Endothelial cell of umbilical vein (primary cell): Measurements from ENCODE around the gene HOXC5. TPM values are rescaled to one million over a fixed set of nuclear protein-coding genes. Genes with fewer than 3 reads are reported as not detected.
A peak's percentile ranks its signal among the peaks of the same experiment; 100 is the strongest.

Experiments
- BruUV-seq: library from RNA; stranded (reverse); fragments of 400-500 nt; replicated peaks from 2 replicates; lab custom pipeline; 2021; lab: Mats Ljungman, UMichigan
- CTCF ChIA-PET: fragments of 300-600, 350-600 bp; sonication (Branson Sonifier 250); formaldehyde crosslinking; loops from one replicate; lab custom pipeline; 2021; ENCODE audit warnings: antibody characterized with exemption, inconsistent platforms; lab: Charles Lee
- POLR2A ChIA-PET: fragments of 300-600, 350-600 bp; sonication (Branson Sonifier 250); formaldehyde crosslinking; loops from one replicate; lab custom pipeline; 2021; ENCODE audit warnings: antibody characterized with exemption, inconsistent platforms; lab: Charles Lee
- DNase-seq: peaks from one replicate; pipeline ENCODE4 v3.0.0-alpha.2; 2011; ENCODE audit warnings: low read depth, low spot score
- FAIRE-seq: peaks from 2 replicates; lab custom pipeline; 2011; peaks lifted over from hg19 to GRCh38; lab: Jason Lieb, UNC
- H2AFZ ChIP-seq: 2 replicates; pipeline ENCODE4 v1.6.0; 2012; ENCODE audit warnings: low read depth, low read length, control low read depth, inconsistent platforms
- H3K27ac ChIP-seq: 2 replicates; pipeline ENCODE4 v1.5.1; 2011; ENCODE audit warnings: low read depth, mild to moderate bottlenecking, control low read depth, low read length, moderate library complexity; ENCODE audit not compliant: insufficient read depth
- H3K27me3 ChIP-seq, 2 experiments: 2 replicates each; pipeline versions ENCODE4 v1.6.0 to v1.6.1; 2011; ENCODE audit warnings: low read length in 2 of 2, mixed read lengths in 1 of 2; ENCODE audit not compliant: control insufficient read depth in 2 of 2, insufficient read depth in 2 of 2
- H3K36me3 ChIP-seq, 2 experiments: 2 replicates in 1 of 2; 3 replicates in 1 of 2; pipeline ENCODE4 v1.5.1; 2011; ENCODE audit warnings: low read length in 2 of 2, mild to moderate bottlenecking in 1 of 2, moderate library complexity in 1 of 2; ENCODE audit not compliant: control insufficient read depth in 2 of 2, insufficient read depth in 2 of 2; ENCODE audit errors: extremely low read depth in 1 of 2
- H3K4me1 ChIP-seq: 3 replicates; pipeline ENCODE4 v1.5.1; 2011; ENCODE audit warnings: mild to moderate bottlenecking, low read length; ENCODE audit not compliant: control insufficient read depth, insufficient read depth; ENCODE audit errors: extremely low read depth
- H3K4me2 ChIP-seq: 2 replicates; pipeline ENCODE4 v1.6.1; 2011; ENCODE audit warnings: low read length, control low read depth, mixed read lengths; ENCODE audit not compliant: insufficient read depth
- H3K4me3 ChIP-seq, 3 experiments: fragments of 200-600 bp in 1 of 3; sonication (generic), shearing (Covaris generic) in 1 of 3; replicated peaks in 1 of 3; 2 replicates each; pipeline ENCODE4 v1.5.1; 2011 to 2016; ENCODE audit warnings: control low read depth in 3 of 3, low read length in 3 of 3, mild to moderate bottlenecking in 2 of 3, inconsistent platforms in 1 of 3, low read depth in 1 of 3, moderate library complexity in 1 of 3; ENCODE audit not compliant: insufficient read depth in 1 of 3
- H3K79me2 ChIP-seq: 2 replicates; pipeline ENCODE4 v1.6.0; 2012; ENCODE audit warnings: low read length, inconsistent platforms; ENCODE audit not compliant: control insufficient read depth, insufficient read depth
- H3K9ac ChIP-seq: replicated peaks from 2 replicates; pipeline ENCODE3; 2011; ENCODE audit warnings: low read length, control low read depth; ENCODE audit not compliant: insufficient read depth; ENCODE audit errors: extremely low read depth
- H3K9me1 ChIP-seq: replicated peaks from 3 replicates; pipeline ENCODE4 v1.6.0; 2011; ENCODE audit warnings: mild to moderate bottlenecking, low read length; ENCODE audit not compliant: control insufficient read depth, insufficient read depth; ENCODE audit errors: extremely low read depth
- H3K9me3 ChIP-seq: replicated peaks from 2 replicates; pipeline ENCODE4 v1.5.1; 2012; ENCODE audit warnings: low read length, inconsistent platforms; ENCODE audit not compliant: control insufficient read depth, insufficient read depth
- H4K20me1 ChIP-seq: replicated peaks from 2 replicates; pipeline ENCODE3; 2011; ENCODE audit warnings: mild to moderate bottlenecking, low read length; ENCODE audit not compliant: control insufficient read depth, insufficient read depth; ENCODE audit errors: extremely low read depth
- EZH2 ChIP-seq: IDR thresholded peaks from 2 replicates; pipeline ENCODE4 v1.6.1; 2012; ENCODE audit warnings: borderline replicate concordance, low read depth, mild to moderate bottlenecking, moderate library complexity, low read length, inconsistent platforms; ENCODE audit not compliant: severe bottlenecking
- JUN ChIP-seq: IDR thresholded peaks from 2 replicates; pipeline ENCODE4 v1.6.1; 2011; ENCODE audit warnings: borderline replicate concordance, low read depth; ENCODE audit not compliant: insufficient read length, insufficient read depth
- POLR2A ChIP-seq: IDR thresholded peaks from 2 replicates; pipeline ENCODE4 v1.6.1; 2012; ENCODE audit warnings: low read depth, mild to moderate bottlenecking, control low read depth, low read length
- dilution Hi-C: fragments of 300-500 bp; cut with MboI; formaldehyde crosslinking; loops from one replicate; pipeline ENCODE4 v1.15.0; 2019; ENCODE audit warnings: low sequenced_read_pairs; ENCODE audit not compliant: extremely low pct_ligation_motif_present
- intact Hi-C: fragments of 100-400 bp; cut with micrococcal nuclease; formaldehyde crosslinking; loops from one replicate; pipeline ENCODE4 v1.10.0; 2022
- polyA plus RNA-seq, 4 experiments: library from polyadenylated mRNA; depleted of rRNA in 3 of 4; stranded (reverse) in 3 of 4; unstranded in 1 of 4; fragments of >200 nt; gene quantifications; 2 replicates each; pipeline versions ENCODE4 v1.2.1 to v1.2.3, GENCODE V29; 2011 to 2012; ENCODE audit warnings: missing spikeins in 1 of 4
- total RNA-seq: library from RNA; stranded (reverse); gene quantifications from 2 replicates; pipeline ENCODE4 v1.2.3, GENCODE V29; 2021

The HOXC5 gene
- total and polyA plus RNA-seq, 2 donors (not counting 3 experiments of a cell fraction or from before 2014, with no cell fraction given), result not detected

DNA sequence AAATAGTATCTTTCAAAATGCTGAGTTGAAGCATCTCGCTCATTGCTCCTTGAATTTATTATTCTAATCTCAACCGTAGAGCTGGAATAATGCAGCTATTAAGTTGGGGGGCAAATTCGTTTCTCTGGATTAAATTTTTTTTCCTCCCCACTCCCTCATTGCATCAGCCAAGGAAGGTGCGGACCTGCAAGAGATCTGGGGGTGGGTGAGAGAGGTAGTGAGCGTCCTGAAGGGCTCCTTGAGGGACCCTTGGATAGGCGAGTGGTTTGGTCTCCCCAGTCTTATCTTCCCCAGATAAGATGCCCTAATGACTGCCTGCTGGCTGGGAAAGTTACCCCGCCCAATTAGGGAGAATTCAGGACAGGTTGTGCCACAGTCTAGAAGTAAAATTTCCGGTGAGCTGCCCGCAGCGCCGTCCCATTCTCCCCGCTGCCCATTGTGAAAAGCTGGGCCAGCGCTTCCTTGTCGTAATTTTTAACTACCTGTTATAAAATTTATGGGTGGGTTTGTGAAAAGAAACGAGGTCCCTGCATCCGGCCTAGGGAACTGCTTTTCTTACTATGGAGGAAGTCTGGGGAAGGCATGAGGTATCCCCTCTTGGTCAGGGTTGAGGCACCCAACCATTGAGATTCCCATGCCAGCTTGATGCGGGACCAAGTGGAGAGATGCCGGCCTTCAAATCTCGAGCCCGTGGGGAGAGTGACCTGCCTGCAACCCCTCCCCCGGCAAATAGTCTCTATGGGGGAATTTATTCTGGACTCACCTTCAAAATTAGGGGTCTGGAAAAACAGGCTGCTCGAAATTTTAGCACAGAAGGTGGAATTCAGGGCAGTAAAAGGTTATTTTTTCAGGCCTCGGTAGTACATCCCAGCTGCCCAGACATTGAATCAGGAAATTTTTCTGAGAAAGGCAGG lies 17.6 kb upstream of the HOXC5 start:
- POLR2A ChIA-PET, result no interaction called here
- Histone ChIP-seq H3K4me1 (peaks cover 3% of the 10 kb centered on the region), H3K27ac (no peak overlapping the region), H3K9me3 (no peaks in the 10 kb centered on the region), H3K4me3 (no peak overlapping the region), H3K9me1 (no peaks in the 10 kb centered on the region), H3K4me2 (no peak overlapping the region), H4K20me1 (no peaks in the 10 kb centered on the region), H2AFZ (no peak overlapping the region), H3K27me3 (peaks cover 80 to 91% of the 10 kb centered on the region in 2 experiments), H3K36me3 (no peaks in the 10 kb centered on the region), H3K9ac (no peak overlapping the region), H3K79me2 (no peaks in the 10 kb centered on the region)
- DNase-seq (no peak), FAIRE-seq (no peak)
- TF ChIP-seq EZH2, result peak; percentile 62
- TF ChIP-seq JUN, result no peak
- intact Hi-C loops, result no loop called here
- dilution Hi-C loops, result no loop called here
- BruUV-seq, result no TSS peak
- CTCF ChIA-PET, result interaction anchor here (1.1 to 17.0 kb wide), 5 partner anchors 9 to 258 kb away, joined by 3 to 616 read pairs (median 5); partner anchors contain the start of genes HOXC9 and SMUG1

- Histone ChIP-seq H3K27ac (no peak overlapping the region), H4K20me1 (no peaks in the 10 kb centered on the region), H3K27me3 (peaks cover 81 to 91% of the 10 kb centered on the region in 2 experiments), H2AFZ (no peak overlapping the region), H3K9me3 (no peaks in the 10 kb centered on the region), H3K4me1 (peaks cover 3% of the 10 kb centered on the region), H3K79me2 (no peaks in the 10 kb centered on the region), H3K36me3 (no peaks in the 10 kb centered on the region), H3K4me3 (no peak overlapping the region), H3K9ac (no peak overlapping the region), H3K9me1 (no peaks in the 10 kb centered on the region), H3K4me2 (no peak overlapping the region)
- intact Hi-C loops (no loop called here), dilution Hi-C loops (no loop called here)
- POLR2A ChIA-PET, result no interaction called here
- TF ChIP-seq POLR2A, result no peak
- TF ChIP-seq EZH2, result no peak
- CTCF ChIA-PET, result interaction anchor here (0.6 to 17.0 kb wide), 5 partner anchors 10 to 192 kb away, joined by 5 to 616 read pairs (median 10); partner anchors contain the start of genes HOXC10 and SMUG1
- BruUV-seq, result no TSS peak
- FAIRE-seq (no peak), DNase-seq (no peak)
These were observed 16.8 kb upstream of the HOXC5 start for GRCh38 chr12:54016051-54016450.
